LNCAP (cell line): ENCODE data around the gene OTOL1.

Experiments used
- CTCF ChIP-seq: fragments of 450-650 bp; IDR thresholded peaks from 2 replicates; pipeline ENCODE4 v1.5.1; 2017; ENCODE audit warnings: mild to moderate bottlenecking

The OTOL1 gene

GRCh38 chr3:161496508-161496907 lies at the start of gene OTOL1:
Gene OTOL1 (plus strand): TSS chr3:161496808. CDS start chr3:161496808, 0 bp downstream.
- no peak for TF ChIP-seq CTCF

GRCh38 chr3:161449785-161450184 lies 46.8 kb upstream of the OTOL1 start:
- TF ChIP-seq CTCF = no peak

- no peak for TF ChIP-seq CTCF
Measured at GRCh38 chr3:161452179-161452578, 44.4 kb upstream of the OTOL1 start.

- TF ChIP-seq CTCF = no peak
Measured at GRCh38 chr3:161454615-161455014, 42.0 kb upstream of the OTOL1 start.

GRCh38 chr3:161455962-161456361 lies 40.6 kb upstream of the OTOL1 start:
- no peak for TF ChIP-seq CTCF

GRCh38 chr3:161462138-161462537 lies 34.5 kb upstream of the OTOL1 start:
- TF ChIP-seq CTCF = no peak

GRCh38 chr3:161471211-161471610 lies 25.4 kb upstream of the OTOL1 start:
- TF ChIP-seq CTCF = no peak

- TF ChIP-seq CTCF = no peak
Measured at GRCh38 chr3:161474139-161474538, 22.5 kb upstream of the OTOL1 start.
